ENCODE measurements around the gene CTCF.

CTCF gene

DNA sequence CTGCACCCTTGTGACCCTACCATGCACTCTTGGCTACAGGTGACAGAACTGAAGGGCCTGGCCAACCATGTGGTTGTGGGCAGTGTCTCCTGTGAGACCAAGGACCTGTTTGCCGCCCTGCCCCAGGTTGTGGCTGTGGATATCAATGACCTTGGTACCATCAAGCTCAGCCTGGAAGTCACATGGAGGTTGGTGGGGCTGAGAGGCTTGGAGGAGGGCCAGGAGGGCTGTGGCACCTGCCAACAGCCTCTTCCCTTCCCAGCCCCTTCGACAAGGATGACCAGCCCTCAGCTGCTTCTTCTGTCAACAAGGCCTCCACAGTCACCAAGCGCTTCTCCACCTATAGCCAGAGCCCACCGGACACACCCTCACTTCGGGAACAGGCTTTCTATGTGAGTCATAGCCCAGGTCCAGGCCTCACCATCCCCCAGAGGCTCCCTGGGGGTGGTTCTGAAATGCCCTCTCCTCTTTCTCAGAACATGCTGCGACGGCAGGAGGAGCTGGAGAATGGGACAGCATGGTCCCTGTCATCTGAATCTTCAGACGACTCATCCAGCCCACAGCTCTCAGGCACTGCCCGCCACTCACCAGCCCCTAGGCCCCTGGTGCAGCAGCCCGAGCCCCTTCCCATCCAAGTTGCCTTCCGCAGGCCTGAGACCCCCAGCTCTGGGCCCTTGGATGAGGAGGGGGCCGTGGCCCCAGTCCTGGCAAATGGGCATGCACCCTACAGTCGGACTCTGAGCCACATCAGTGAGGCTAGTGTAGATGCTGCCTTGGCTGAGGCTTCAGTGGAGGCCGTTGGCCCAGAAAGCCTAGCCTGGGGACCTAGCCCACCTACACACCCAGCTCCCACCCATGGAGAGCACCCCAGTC, 20.7 kb upstream of the CTCF start:
- DNase-seq, result peak; percentile 40
- Histone ChIP-seq H3K4me3 (ENCODE audit: low read length) (no peak overlapping the region), H3K4ac (ENCODE audit: low read depth, low read length) (no peak overlapping the region), H3K4me1 (ENCODE audit: control insufficient read depth, low read depth, low read length) (no peaks in the 10 kb centered on the region), H3K27me3 (ENCODE audit: insufficient read depth, low read length, poor library complexity) (no peaks in the 10 kb centered on the region), H3K79me1 (ENCODE audit: low read length) (no peaks in the 10 kb centered on the region), H3K18ac (ENCODE audit: low read length) (no peak overlapping the region), H4K8ac (ENCODE audit: low read depth, low read length) (no peak overlapping the region), H2BK120ac (ENCODE audit: low read depth, low read length) (no peak overlapping the region), H3K4me2 (ENCODE audit: low read length) (no peak overlapping the region), H4K5ac (ENCODE audit: low read length) (no peak overlapping the region), H2AK5ac (ENCODE audit: low read length) (no peak overlapping the region), H2BK15ac (replicated peaks; ENCODE audit: low read depth) (no peak overlapping the region), H3K27ac (ENCODE audit: low read depth, low read length) (no peak overlapping the region), H3K23ac (ENCODE audit: low read length) (no peak overlapping the region), H3K36me3 (ENCODE audit: control insufficient read depth, insufficient read depth, low read length) (no peaks in the 10 kb centered on the region), H3K9ac (ENCODE audit: low read length) (no peak overlapping the region), H3K56ac (ENCODE audit: low read length) (no peak overlapping the region), H2BK5ac (ENCODE audit: low read length) (no peak overlapping the region), H3K79me2 (ENCODE audit: control insufficient read depth, insufficient read depth, low read length) (no peaks in the 10 kb centered on the region)
- WGBS (ENCODE audit: extremely low coverage, insufficient coverage, low lambda C conversion rate), result no CpG with 5 or more reads among the region's 14 CpGs

GRCh38 chr16:67542464-67542863, 19.9 kb upstream of the CTCF start:
- Histone ChIP-seq H3K27me3 (ENCODE audit: insufficient read depth, low read length, poor library complexity) (no peaks in the 10 kb centered on the region), H3K4ac (ENCODE audit: low read depth, low read length) (no peak overlapping the region), H3K79me1 (ENCODE audit: low read length) (no peaks in the 10 kb centered on the region), H4K5ac (ENCODE audit: low read length) (no peak overlapping the region), H3K79me2 (ENCODE audit: control insufficient read depth, insufficient read depth, low read length) (no peaks in the 10 kb centered on the region), H3K23ac (ENCODE audit: low read length) (no peak overlapping the region), H3K18ac (ENCODE audit: low read length) (no peak overlapping the region), H3K4me1 (ENCODE audit: control insufficient read depth, low read depth, low read length) (no peaks in the 10 kb centered on the region), H3K9ac (ENCODE audit: low read length) (no peak overlapping the region), H3K56ac (ENCODE audit: low read length) (no peak overlapping the region), H3K27ac (ENCODE audit: low read depth, low read length) (no peak overlapping the region), H3K36me3 (ENCODE audit: control insufficient read depth, insufficient read depth, low read length) (no peaks in the 10 kb centered on the region), H4K8ac (ENCODE audit: low read depth, low read length) (no peak overlapping the region), H3K4me3 (ENCODE audit: low read length) (no peak overlapping the region), H3K4me2 (ENCODE audit: low read length) (no peak overlapping the region), H2BK15ac (replicated peaks; ENCODE audit: low read depth) (no peak overlapping the region), H2AK5ac (ENCODE audit: low read length) (no peak overlapping the region), H2BK120ac (ENCODE audit: low read depth, low read length) (no peak overlapping the region), H2BK5ac (ENCODE audit: low read length) (no peak overlapping the region)
- DNase-seq, result peak; percentile 81

DNA sequence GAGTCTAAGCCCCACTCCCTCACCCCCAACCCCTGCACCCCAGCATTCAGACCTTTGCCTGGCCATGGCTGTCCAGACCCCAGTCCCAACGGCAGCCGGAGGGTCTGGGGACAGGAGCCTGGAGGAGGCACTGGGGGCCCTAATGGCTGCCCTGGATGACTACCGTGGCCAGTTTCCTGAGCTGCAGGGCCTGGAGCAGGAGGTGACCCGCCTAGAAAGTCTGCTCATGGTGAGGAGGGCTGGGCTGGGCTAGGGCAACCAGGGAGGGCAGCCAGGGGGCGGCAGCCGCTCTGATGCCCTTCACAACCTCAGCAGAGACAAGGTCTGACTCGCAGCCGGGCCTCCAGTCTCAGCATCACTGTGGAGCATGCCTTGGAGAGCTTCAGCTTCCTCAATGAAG, 19.3 kb upstream of the CTCF start:
- Histone ChIP-seq H3K27ac (ENCODE audit: low read depth, low read length) (no peak overlapping the region), H3K9ac (ENCODE audit: low read length) (no peak overlapping the region), H3K27me3 (ENCODE audit: insufficient read depth, low read length, poor library complexity) (no peaks in the 10 kb centered on the region), H3K79me2 (ENCODE audit: control insufficient read depth, insufficient read depth, low read length) (no peaks in the 10 kb centered on the region), H2BK120ac (ENCODE audit: low read depth, low read length) (no peak overlapping the region), H2BK5ac (ENCODE audit: low read length) (no peak overlapping the region), H4K5ac (ENCODE audit: low read length) (no peak overlapping the region), H4K8ac (ENCODE audit: low read depth, low read length) (no peak overlapping the region), H3K4me1 (ENCODE audit: control insufficient read depth, low read depth, low read length) (no peaks in the 10 kb centered on the region), H3K4me2 (ENCODE audit: low read length) (no peak overlapping the region), H3K79me1 (ENCODE audit: low read length) (no peaks in the 10 kb centered on the region), H2AK5ac (ENCODE audit: low read length) (no peak overlapping the region), H2BK15ac (replicated peaks; ENCODE audit: low read depth) (no peak overlapping the region), H3K56ac (ENCODE audit: low read length) (no peak overlapping the region), H3K4ac (ENCODE audit: low read depth, low read length) (no peak overlapping the region), H3K36me3 (ENCODE audit: control insufficient read depth, insufficient read depth, low read length) (no peaks in the 10 kb centered on the region), H3K4me3 (ENCODE audit: low read length) (no peak overlapping the region), H3K23ac (ENCODE audit: low read length) (no peak overlapping the region), H3K18ac (ENCODE audit: low read length) (no peak overlapping the region)
- no CpG with 5 or more reads among the region's 8 CpGs for WGBS (ENCODE audit: extremely low coverage, insufficient coverage, low lambda C conversion rate)
- no peak for DNase-seq

GRCh38 chr16:67543582-67543981, 18.7 kb upstream of the CTCF start:
- no CpG with 5 or more reads among the region's 6 CpGs for WGBS (ENCODE audit: extremely low coverage, insufficient coverage, low lambda C conversion rate)
- Histone ChIP-seq H3K23ac (ENCODE audit: low read length) (no peak overlapping the region), H4K5ac (ENCODE audit: low read length) (no peak overlapping the region), H3K4me1 (ENCODE audit: control insufficient read depth, low read depth, low read length) (no peaks in the 10 kb centered on the region), H4K8ac (ENCODE audit: low read depth, low read length) (no peak overlapping the region), H2BK120ac (ENCODE audit: low read depth, low read length) (no peak overlapping the region), H3K18ac (ENCODE audit: low read length) (no peak overlapping the region), H2AK5ac (ENCODE audit: low read length) (no peak overlapping the region), H3K79me2 (ENCODE audit: control insufficient read depth, insufficient read depth, low read length) (no peaks in the 10 kb centered on the region), H3K36me3 (ENCODE audit: control insufficient read depth, insufficient read depth, low read length) (no peaks in the 10 kb centered on the region), H3K4me2 (ENCODE audit: low read length) (no peak overlapping the region), H3K27ac (ENCODE audit: low read depth, low read length) (no peak overlapping the region), H2BK5ac (ENCODE audit: low read length) (no peak overlapping the region), H3K27me3 (ENCODE audit: insufficient read depth, low read length, poor library complexity) (no peaks in the 10 kb centered on the region), H3K4ac (ENCODE audit: low read depth, low read length) (no peak overlapping the region), H3K9ac (ENCODE audit: low read length) (no peak overlapping the region), H3K56ac (ENCODE audit: low read length) (no peak overlapping the region), H3K79me1 (ENCODE audit: low read length) (no peaks in the 10 kb centered on the region), H2BK15ac (replicated peaks; ENCODE audit: low read depth) (no peak overlapping the region), H3K4me3 (ENCODE audit: low read length) (no peak overlapping the region)
- DNase-seq, result no peak

- Histone ChIP-seq H3K36me3 (ENCODE audit: control insufficient read depth, insufficient read depth, low read length) (no peaks in the 10 kb centered on the region), H3K9ac (ENCODE audit: low read length) (no peak overlapping the region), H4K5ac (ENCODE audit: low read length) (no peak overlapping the region), H3K4ac (ENCODE audit: low read depth, low read length) (no peak overlapping the region), H2AK5ac (ENCODE audit: low read length) (no peak overlapping the region), H2BK120ac (ENCODE audit: low read depth, low read length) (no peak overlapping the region), H3K27me3 (ENCODE audit: insufficient read depth, low read length, poor library complexity) (no peaks in the 10 kb centered on the region), H3K23ac (ENCODE audit: low read length) (no peak overlapping the region), H3K56ac (ENCODE audit: low read length) (no peak overlapping the region), H2BK15ac (replicated peaks; ENCODE audit: low read depth) (no peak overlapping the region), H3K79me2 (ENCODE audit: control insufficient read depth, insufficient read depth, low read length) (no peaks in the 10 kb centered on the region), H3K4me2 (ENCODE audit: low read length) (no peak overlapping the region), H3K79me1 (ENCODE audit: low read length) (no peaks in the 10 kb centered on the region), H3K27ac (ENCODE audit: low read depth, low read length) (no peak overlapping the region), H3K4me1 (ENCODE audit: control insufficient read depth, low read depth, low read length) (no peaks in the 10 kb centered on the region), H3K18ac (ENCODE audit: low read length) (no peak overlapping the region), H3K4me3 (ENCODE audit: low read length) (no peak overlapping the region), H4K8ac (ENCODE audit: low read depth, low read length) (no peak overlapping the region), H2BK5ac (ENCODE audit: low read length) (no peak overlapping the region)
- DNase-seq, result no peak
- WGBS (ENCODE audit: extremely low coverage, insufficient coverage, low lambda C conversion rate), result no CpG with 5 or more reads among the region's 13 CpGs
Measured at GRCh38 chr16:67544329-67544841, 17.9 kb upstream of the CTCF start.

Measured in mesendoderm (in vitro differentiated cells).